Esophagus (tissue), 2 donors: ENCODE results near the gene L1CAM. TPM values are rescaled to one million over a fixed set of nuclear protein-coding genes. Genes with fewer than 3 reads are reported as not detected.

ENCODE experiments used
- H3K27ac ChIP-seq, 2 donors: one replicate each; pipeline ENCODE4 v1.5.1; 2013; ENCODE audit warnings: low read depth in 2 of 2, mild to moderate bottlenecking in 2 of 2, inconsistent platforms in 1 of 2, low read length in 1 of 2, moderate library complexity in 1 of 2
- H3K27me3 ChIP-seq, 2 donors: one replicate each; pipeline ENCODE4 v1.6.1; 2013; ENCODE audit warnings: low read length in 2 of 2, control low read depth in 1 of 2, mild to moderate bottlenecking in 1 of 2; ENCODE audit not compliant: insufficient read depth in 2 of 2, control insufficient read depth in 1 of 2
- H3K36me3 ChIP-seq, 2 donors: one replicate each; pipeline ENCODE4 v1.6.1; 2013; ENCODE audit warnings: low read length in 1 of 2; ENCODE audit not compliant: control insufficient read depth in 2 of 2, insufficient read depth in 2 of 2
- H3K4me1 ChIP-seq, 2 donors: one replicate each; pipeline ENCODE4 v1.6.1; 2013; ENCODE audit warnings: low read length in 1 of 2; ENCODE audit not compliant: control insufficient read depth in 2 of 2, insufficient read depth in 2 of 2
- H3K4me3 ChIP-seq, 2 donors: one replicate each; pipeline ENCODE4 v1.5.1; 2013; ENCODE audit warnings: low read length in 2 of 2, mild to moderate bottlenecking in 2 of 2, low read depth in 1 of 2, moderate library complexity in 1 of 2
- H3K9me3 ChIP-seq, 2 donors: one replicate each; pipeline ENCODE4 v1.6.1; 2013; ENCODE audit warnings: mild to moderate bottlenecking in 2 of 2, low read depth in 1 of 2, low read length in 1 of 2, moderate library complexity in 1 of 2; ENCODE audit not compliant: control insufficient read depth in 2 of 2, insufficient read depth in 1 of 2
- WGBS, 2 donors: extraction: QIAGEN DNeasy Blood & Tissue Kit; methylation state at CpG; one replicate each; pipeline ENCODE4 v1.1.7; 2013; 5-methylcytosine and 5-hydroxymethylcytosine counted together
- polyA plus RNA-seq, 2 donors: library from polyadenylated mRNA; stranded (reverse); fragments of 200-250 nt; gene quantifications; one replicate each; pipeline ENCODE4 v1.2.3, GENCODE V29; 2013
- donor health status: healthy with polysubstance abuse.
- donor health status: Bipolar disorder and iron deficiency.

Gene L1CAM
- polyA plus RNA-seq, 2 donors: 0.88 to 1.4 TPM

DNA sequence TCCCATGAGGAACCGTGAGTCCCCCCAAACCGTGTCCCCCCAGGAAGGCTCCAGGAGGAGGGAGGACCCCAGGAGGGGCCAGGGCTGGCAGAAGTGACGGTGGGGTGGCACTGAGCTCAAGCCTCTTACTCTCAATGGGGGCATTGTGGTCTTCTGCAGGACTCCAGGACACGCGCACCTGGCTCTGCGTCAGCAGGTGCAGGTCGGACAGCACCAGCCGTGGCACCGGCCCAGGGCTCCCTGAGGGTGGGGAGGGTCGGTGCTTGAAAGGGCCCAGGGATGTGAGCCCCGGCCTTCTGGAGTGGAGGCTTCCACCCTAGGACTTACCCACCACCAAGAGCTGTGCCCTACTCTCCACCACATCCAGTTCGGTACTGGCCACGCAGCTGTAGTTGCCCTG lies 18.3 kb downstream of the L1CAM start:
- Histone ChIP-seq H3K4me3 (no peak overlapping the region), H3K4me1 (no peaks in the 10 kb centered on the region), H3K27ac (no peak overlapping the region), H3K27me3 (no peaks in the 10 kb centered on the region), H3K9me3 (no peaks in the 10 kb centered on the region), H3K36me3 (no peaks in the 10 kb centered on the region)
- 81 to 87% methylated on average over 13 of the region's 13 CpGs for WGBS, 2 donors

DNA sequence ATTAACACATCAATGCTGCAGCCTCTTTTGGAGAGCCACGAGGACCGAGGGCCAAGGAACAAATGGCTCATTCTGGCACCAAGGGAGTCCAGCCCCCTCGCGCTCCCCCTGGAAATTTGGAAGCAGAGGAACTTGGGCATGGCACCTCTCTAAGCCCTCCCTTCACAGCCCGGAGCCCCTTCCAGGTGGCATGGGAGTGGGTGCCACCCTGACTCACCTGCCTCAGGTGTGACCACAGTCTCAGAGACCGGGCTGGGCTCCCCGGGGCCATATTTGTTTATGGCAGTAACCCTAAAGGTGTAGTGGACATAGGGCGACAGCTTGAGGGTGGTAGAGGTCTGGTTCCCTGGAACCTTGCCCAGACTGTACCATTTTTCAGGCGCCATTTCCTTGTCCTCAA lies 18.8 kb downstream of the L1CAM start:
- WGBS, 2 donors: 74 to 83% methylated on average over 9 of the region's 9 CpGs

DNA sequence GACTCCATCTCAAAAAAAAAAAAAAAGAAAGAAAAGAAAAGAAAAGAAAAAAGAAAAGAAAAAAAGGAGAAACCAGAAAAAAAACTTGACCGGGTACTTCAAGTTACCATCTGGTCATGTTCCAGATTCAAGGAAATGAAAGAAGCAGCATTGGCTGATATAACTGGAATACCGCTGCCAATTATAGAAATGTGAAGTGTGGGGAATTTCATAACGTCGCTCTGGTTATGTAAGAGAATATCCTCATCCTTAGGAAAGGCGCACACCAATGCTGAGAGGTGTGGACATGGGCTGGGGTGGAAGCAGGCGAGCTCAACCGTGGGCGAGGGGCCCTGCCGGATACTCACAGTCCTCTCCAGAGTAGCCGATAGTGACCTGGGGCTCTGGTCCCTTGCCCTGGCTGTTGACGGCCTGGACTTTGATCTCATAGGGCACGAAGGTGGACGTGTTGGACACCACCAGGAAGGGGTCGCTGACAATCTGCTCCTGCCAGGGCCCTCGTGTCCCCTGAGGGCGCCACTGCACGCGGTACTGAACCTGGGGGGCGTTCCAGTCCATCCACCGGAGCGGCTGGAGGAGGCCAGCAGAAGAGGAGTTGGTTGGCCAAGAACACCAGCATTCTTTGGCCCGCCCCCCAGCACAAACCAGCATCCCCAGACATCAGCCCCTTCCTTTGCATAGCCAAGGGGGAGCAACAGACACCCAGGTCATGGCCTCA lies 19.5 kb downstream of the L1CAM start:
- no peaks in the 10 kb centered on the region for H3K27me3 ChIP-seq

More for the DNA sequence above, 18.8 kb downstream of the L1CAM start:
- Histone ChIP-seq H3K27ac (no peak overlapping the region), H3K36me3 (no peaks in the 10 kb centered on the region), H3K27me3 (no peaks in the 10 kb centered on the region), H3K4me3 (no peak overlapping the region), H3K4me1 (no peaks in the 10 kb centered on the region), H3K9me3 (no peaks in the 10 kb centered on the region)

DNA sequence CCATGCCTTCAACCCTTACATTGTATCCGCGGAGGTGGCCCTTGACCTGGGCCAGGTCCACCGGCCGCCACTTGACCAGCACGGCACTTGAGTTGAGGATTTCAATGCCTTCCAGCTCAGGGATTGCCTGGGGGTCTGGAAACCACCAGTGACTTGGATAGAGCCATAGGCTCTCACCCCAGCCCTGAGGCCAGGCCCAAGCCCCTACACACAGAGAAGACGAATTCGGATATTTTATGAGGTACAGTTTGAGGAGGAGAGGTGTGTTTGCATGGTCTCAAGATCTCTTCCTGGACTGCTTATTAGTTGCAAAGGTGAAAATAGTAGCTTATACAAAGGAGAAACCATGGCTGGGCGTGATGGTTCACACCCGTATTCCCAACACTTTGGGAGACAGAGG lies 20.3 kb downstream of the L1CAM start:
- no peak overlapping the region for H3K4me3 ChIP-seq
- no peaks in the 10 kb centered on the region for H3K9me3 ChIP-seq
- no peak overlapping the region for H3K27ac ChIP-seq
- no peaks in the 10 kb centered on the region for H3K36me3 ChIP-seq
- no peaks in the 10 kb centered on the region for H3K4me1 ChIP-seq
- WGBS, 2 donors: 90 to 94% methylated on average over 9 of the region's 9 CpGs
- H3K27me3 ChIP-seq: no peaks in the 10 kb centered on the region

More for the DNA sequence above, 19.5 kb downstream of the L1CAM start:
- Histone ChIP-seq H3K9me3 (no peaks in the 10 kb centered on the region), H3K27ac (no peak overlapping the region), H3K4me3 (no peak overlapping the region), H3K4me1 (no peaks in the 10 kb centered on the region), H3K36me3 (no peaks in the 10 kb centered on the region)
- 82 to 83% methylated on average over 21 to 22 of the region's 22 CpGs for WGBS, 2 donors

DNA sequence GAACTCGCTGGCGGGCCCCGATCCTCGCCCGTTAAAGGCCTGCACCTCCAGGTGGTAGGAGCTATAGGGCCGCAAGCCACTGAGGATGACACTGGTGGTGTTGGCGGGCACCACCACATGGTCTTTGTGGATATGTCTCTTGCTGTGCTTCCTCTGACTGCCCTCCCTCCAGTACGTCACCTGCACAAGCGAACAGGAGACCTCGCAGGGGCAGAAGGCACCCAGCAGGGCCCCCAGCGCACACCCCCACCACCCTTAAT lies 20.7 kb downstream of the L1CAM start:
- Histone ChIP-seq H3K36me3 (no peaks in the 10 kb centered on the region), H3K4me1 (no peaks in the 10 kb centered on the region), H3K27me3 (no peaks in the 10 kb centered on the region), H3K4me3 (no peak overlapping the region), H3K27ac (no peak overlapping the region), H3K9me3 (no peaks in the 10 kb centered on the region)
- WGBS, 2 donors: 89 to 96% methylated on average over 10 to 11 of the region's 11 CpGs

DNA sequence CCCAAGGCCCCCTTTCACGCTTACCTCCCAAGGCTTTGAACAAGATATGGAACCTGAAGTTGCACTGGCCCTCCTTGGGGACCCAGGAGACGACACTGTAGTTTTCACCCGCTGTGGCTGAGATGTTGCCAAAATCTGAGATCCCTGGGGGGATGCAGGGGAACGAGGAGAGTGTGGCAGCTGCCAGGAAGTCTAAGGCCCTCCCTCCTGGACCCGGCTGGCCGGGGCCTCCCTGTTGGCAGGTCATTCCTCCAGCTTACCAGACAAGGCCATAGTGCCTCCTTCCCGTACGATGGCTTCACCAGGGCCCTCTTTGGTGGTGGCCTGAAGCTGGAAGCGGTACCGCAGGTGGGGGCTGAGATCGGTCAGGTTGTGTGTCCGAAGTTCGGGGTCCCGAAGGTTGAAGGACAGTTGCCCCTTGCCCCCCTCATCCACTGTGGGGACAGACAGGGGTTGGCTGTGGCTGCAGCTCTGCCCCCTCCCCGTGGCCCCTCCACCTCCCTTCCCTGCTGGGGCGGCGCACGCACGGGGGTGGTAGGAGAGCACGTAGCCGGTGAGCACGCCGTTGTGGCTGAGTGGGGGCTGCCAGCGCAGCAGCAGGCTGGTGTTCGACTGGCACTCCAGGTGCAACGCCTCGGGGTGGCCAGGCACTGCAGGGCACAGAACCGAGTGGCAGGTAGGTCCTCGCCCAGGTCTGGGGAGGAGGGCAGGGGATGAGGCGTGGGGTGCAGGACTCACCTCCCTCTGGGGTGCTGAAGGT lies 21.2 kb downstream of the L1CAM start:
- Histone ChIP-seq H3K4me1 (no peaks in the 10 kb centered on the region), H3K36me3 (no peaks in the 10 kb centered on the region), H3K4me3 (no peak overlapping the region), H3K9me3 (no peaks in the 10 kb centered on the region), H3K27ac (no peak overlapping the region), H3K27me3 (peaks cover 0 to 4% of the 10 kb centered on the region in 2 donors)
- 81 to 85% methylated on average over 27 to 30 of the region's 30 CpGs for WGBS, 2 donors

DNA sequence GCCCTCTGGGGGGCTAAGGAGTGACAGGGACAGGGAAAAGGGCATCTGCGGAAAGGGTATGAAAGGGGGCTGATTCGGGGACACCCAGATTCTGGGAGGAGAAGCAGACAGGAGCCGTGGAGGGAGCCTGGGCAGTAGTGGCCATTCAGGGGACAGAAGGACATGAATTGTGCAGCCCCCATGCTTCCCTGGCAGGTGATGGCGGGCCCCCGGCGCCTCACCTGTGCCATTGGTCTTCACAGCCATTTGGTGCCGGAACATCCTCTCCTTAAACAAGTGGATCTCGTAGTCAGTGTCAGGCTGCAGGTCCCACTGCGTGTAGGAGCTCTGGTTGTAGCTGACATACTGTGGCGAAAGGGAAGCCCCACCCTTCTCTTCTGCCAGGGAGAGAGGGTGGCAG lies 21.9 kb downstream of the L1CAM start:
- Histone ChIP-seq H3K9me3 (no peaks in the 10 kb centered on the region), H3K27me3 (peaks cover 0 to 5% of the 10 kb centered on the region in 2 donors)
- WGBS, 2 donors: 80 to 86% methylated on average over 10 of the region's 10 CpGs

DNA sequence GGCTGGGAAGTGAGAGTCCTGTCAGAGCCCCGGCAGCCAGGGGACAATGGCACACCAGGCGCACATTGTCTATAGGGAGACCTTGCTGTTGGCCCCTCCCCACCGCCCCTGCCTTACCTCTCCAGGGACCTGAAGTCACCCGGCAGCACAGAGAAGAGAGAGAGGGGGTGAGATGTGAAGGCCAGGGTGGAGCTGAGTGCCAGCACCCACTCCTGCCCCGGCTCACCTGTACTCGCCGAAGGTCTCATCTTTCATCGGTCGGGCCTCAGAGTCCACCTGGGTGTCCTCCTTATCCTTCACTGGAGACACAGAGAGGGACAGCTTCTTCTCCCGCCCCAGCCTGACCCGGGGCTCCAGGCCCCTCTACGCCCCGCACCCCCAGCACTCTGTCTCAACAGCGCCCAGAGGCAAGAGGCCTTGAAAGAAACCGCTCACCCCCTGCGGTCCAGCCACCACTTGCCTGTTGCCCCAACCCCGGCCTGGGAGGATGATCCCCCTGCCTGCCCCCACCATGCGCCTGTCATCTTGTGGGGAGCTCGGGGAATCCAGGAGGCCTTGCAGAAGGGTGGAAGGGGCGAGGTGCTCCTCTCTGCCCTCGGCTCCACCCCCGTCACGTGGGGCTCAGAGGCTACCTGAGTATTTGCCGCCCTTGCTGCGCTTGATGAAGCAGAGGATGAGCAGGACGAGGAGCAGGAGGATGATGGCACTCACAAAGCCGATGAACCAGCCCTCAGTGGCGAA lies 22.6 kb downstream of the L1CAM start:
- Histone ChIP-seq H3K4me3 (no peak overlapping the region), H3K27ac (no peak overlapping the region), H3K4me1 (no peaks in the 10 kb centered on the region), H3K36me3 (no peaks in the 10 kb centered on the region), H3K27me3 (peaks cover 0 to 5% of the 10 kb centered on the region in 2 donors), H3K9me3 (no peaks in the 10 kb centered on the region)
- 66 to 68% methylated on average over 26 to 28 of the region's 28 CpGs for whole genome bisulfite sequencing, 2 donors

More for the DNA sequence above, 21.9 kb downstream of the L1CAM start:
- Histone ChIP-seq H3K4me1 (no peaks in the 10 kb centered on the region), H3K27ac (no peak overlapping the region), H3K36me3 (no peaks in the 10 kb centered on the region), H3K4me3 (no peak overlapping the region)

DNA sequence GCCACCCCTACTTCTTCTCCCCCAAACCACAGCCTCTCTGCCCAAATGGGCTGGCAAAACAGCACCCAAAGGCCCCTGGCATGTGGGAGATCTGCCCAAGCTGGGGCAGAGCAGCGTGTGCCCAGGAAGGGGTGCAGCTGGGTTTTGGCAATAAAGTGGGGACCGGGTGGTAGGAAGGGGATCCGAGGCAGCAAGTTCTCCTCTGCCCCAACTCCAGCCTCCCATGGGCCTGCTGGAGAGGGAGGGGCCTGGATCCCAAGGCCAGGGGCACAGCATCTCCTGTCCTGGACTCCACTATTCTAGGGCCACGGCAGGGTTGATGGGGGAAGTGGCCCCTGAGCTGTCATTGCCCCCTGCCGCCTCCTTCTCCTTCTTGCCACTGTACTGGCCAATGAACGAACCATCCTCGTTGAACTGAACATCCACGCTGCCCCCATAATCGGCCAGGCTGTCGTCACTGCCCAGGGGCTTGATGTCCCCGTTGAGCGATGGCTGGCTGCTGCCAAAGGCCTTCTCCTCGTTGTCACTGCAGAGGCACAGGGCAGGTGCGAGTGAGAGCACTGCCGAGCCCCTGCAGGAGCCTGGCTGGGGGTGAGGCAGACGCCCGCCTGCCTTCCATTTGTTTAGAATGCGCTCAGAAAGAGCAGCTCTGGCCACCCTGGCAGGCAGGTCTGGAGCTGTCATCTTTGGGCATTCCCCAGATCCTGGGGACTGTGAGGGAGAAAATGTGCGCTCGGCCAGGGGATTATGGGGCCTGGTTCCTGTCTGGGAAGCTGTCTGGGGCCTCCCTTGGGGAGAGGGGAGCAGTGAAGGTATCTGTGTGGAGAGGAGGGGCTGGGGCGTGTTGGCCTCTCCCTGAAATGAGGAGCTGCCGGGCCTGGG lies 23.4 kb downstream of the L1CAM start:
- H3K27me3 ChIP-seq: peaks cover 0 to 5% of the 10 kb centered on the region in 2 donors
- H3K9me3 ChIP-seq: no peaks in the 10 kb centered on the region
- no peak overlapping the region for H3K27ac ChIP-seq
- WGBS, 2 donors: 63 to 71% methylated on average over 20 to 22 of the region's 22 CpGs
- H3K4me3 ChIP-seq: no peak overlapping the region
- no peaks in the 10 kb centered on the region for H3K36me3 ChIP-seq
- no peaks in the 10 kb centered on the region for H3K4me1 ChIP-seq
